DOHH2 (cell line): ENCODE measurements around the gene COPE.

Experiments
- CTCF ChIP-seq: fragments of 200-600 bp; sonication (generic); IDR thresholded peaks from one replicate; pipeline ENCODE4 v1.5.1; 2014; ENCODE audit warnings: antibody characterized with exemption, mild to moderate bottlenecking, low read depth, low read length; ENCODE audit not compliant: poor library complexity, severe bottlenecking
- EZH2phosphoT487 ChIP-seq: fragments of 200-600 bp; sonication (generic); IDR thresholded peaks from 2 replicates; pipeline ENCODE4 v1.6.1; 2017; ENCODE audit warnings: borderline replicate concordance, mild to moderate bottlenecking, antibody characterized with exemption, low read length, moderate library complexity, mixed read lengths

- no peak for TF ChIP-seq CTCF
- no peak for TF ChIP-seq EZH2phosphoT487
Measured at GRCh38 chr19:18865106-18865972, 53.8 kb downstream of the COPE start.
